MM.1S (cell line): ENCODE results near the gene SP100.

Source experiments
- DNase-seq: peaks from one replicate; pipeline ENCODE4 v3.0.0-alpha.2; 2015
- H2AFZ ChIP-seq: fragments of 300-600 bp; sonication (generic); 2 replicates; pipeline ENCODE4 v1.6.0; 2016; ENCODE audit warnings: antibody characterized with exemption, low read length
- H3F3A ChIP-seq: fragments of 300-600 bp; sonication (generic); 2 replicates; pipeline ENCODE4 v1.6.1; 2016; ENCODE audit warnings: mild to moderate bottlenecking, antibody characterized with exemption, low read length, moderate library complexity, mixed read lengths; ENCODE audit not compliant: insufficient read depth
- H3K27ac ChIP-seq: fragments of 300-600 bp; sonication (generic); 2 replicates; pipeline ENCODE4 v1.5.1; 2016; ENCODE audit warnings: mild to moderate bottlenecking, low read length
- H3K27me3 ChIP-seq: fragments of 300-600 bp; sonication (generic); replicated peaks from 2 replicates; pipeline ENCODE4 v1.6.0; 2016; ENCODE audit warnings: low read length; ENCODE audit not compliant: insufficient read depth
- H3K36me3 ChIP-seq: fragments of 300-600 bp; sonication (generic); replicated peaks from 2 replicates; pipeline ENCODE4 v1.6.1; 2016; ENCODE audit warnings: mild to moderate bottlenecking, low read length, mixed read lengths; ENCODE audit not compliant: insufficient read depth
- H3K4me1 ChIP-seq: fragments of 300-600 bp; sonication (generic); 2 replicates; pipeline ENCODE4 v1.6.1; 2016; ENCODE audit warnings: low read length, mixed read lengths
- H3K4me2 ChIP-seq: fragments of 300-600 bp; sonication (generic); 2 replicates; pipeline ENCODE4 v1.6.0; 2016; ENCODE audit warnings: low read depth, low read length
- H3K4me3 ChIP-seq: fragments of 300-600 bp; sonication (generic); 2 replicates; pipeline ENCODE4 v1.5.1; 2016; ENCODE audit warnings: low read length, mixed read lengths
- H3K79me2 ChIP-seq: fragments of 300-600 bp; sonication (generic); 2 replicates; pipeline ENCODE4 v1.6.1; 2016; ENCODE audit warnings: mixed run types, low read length, mixed read lengths
- H3K9ac ChIP-seq: fragments of 300-600 bp; sonication (generic); 2 replicates; pipeline ENCODE4 v1.6.1; 2016; ENCODE audit warnings: low read length, mixed read lengths
- H3K9me2 ChIP-seq: fragments of 300-600 bp; sonication (generic); replicated peaks from 2 replicates; pipeline ENCODE4 v1.6.1; 2016; ENCODE audit warnings: mild to moderate bottlenecking, low read length, mixed read lengths; ENCODE audit not compliant: insufficient read depth
- H3K9me3 ChIP-seq: fragments of 300-600 bp; sonication (generic); replicated peaks from 2 replicates; pipeline ENCODE4 v1.6.1; 2016; ENCODE audit warnings: mild to moderate bottlenecking, low read length, mixed read lengths; ENCODE audit not compliant: insufficient read depth
- H4K20me1 ChIP-seq: fragments of 300-600 bp; sonication (generic); 2 replicates; pipeline ENCODE4 v1.6.1; 2016; ENCODE audit warnings: mild to moderate bottlenecking, low read length, moderate library complexity, mixed read lengths; ENCODE audit not compliant: insufficient read depth
- EZH2 ChIP-seq: fragments of 300-600 bp; sonication (generic); optimal IDR thresholded peaks from 2 replicates; pipeline ENCODE3; 2017; ENCODE audit warnings: low read depth, mild to moderate bottlenecking, antibody characterized with exemption, low read length, mixed read lengths
- EZH2phosphoT487 ChIP-seq: fragments of 300-600 bp; sonication (generic); IDR thresholded peaks from 2 replicates; pipeline ENCODE4 v1.6.1; 2018; ENCODE audit warnings: antibody characterized with exemption, low read length
- TF ChIP-seq, protein P1 (sequence below): fragments of 300-600 bp; sonication (generic); IDR thresholded peaks from 2 replicates; pipeline ENCODE4 v1.5.1; 2016; ENCODE audit warnings: antibody characterized with exemption, low read length, mixed read lengths

Gene SP100

DNA sequence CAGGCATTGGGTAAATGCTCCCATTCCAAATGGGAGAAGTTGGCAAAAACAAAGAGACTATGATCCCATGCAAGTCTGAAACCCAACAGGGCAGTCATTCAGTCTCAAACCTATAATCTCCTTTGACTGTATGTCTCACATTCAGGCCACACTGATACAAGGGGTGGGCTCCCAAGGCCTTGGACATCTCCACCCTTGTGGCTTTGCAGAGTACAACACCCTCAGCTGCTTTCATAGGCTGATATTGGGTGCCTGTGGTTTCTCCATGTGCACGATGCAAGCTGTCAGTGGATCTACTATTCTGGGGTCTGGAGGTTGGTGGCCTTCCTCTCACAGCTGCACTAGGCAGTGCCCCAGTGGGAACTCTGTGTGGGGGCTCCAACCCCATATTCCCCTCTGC lies 155.0 kb downstream of the SP100 start:
- Histone ChIP-seq H3K9ac (no peak overlapping the region), H3K36me3 (no peaks in the 10 kb centered on the region), H3K27ac (no peak overlapping the region)

DNA sequence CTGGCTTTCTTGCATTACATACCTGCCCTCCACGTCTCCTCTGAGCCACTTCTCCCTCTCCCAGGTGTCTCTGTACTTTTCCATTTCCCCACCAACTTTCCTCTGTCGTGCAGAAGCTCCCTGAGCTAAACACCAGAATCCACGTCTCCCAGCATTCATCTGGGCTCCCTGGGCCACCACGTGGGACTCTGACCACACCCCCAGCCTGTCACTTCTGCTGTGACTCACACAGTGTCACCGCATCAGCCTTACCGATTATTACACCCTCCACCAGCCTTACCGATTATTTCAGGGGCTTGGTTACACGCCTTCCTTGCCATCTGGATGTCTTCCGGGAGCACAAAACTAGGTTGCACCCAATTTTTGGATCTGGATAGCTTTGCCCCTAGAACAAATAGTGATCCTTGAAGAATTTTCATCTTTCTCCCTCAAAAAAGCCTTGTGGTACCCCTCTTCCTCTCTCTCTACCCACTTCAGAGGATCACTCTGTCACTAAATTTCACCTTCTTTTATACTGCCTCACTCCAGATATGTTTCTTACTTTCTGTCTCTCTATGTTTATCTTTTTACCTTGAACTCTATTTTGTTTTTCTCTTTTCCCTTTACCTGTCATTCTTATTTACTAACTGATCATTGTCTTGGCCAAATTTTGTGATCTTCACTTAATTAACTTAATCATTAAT lies 159.8 kb downstream of the SP100 start:
- Histone ChIP-seq H2AFZ (no peak overlapping the region), H4K20me1 (no peaks in the 10 kb centered on the region), H3F3A (no peaks in the 10 kb centered on the region), H3K36me3 (no peaks in the 10 kb centered on the region), H3K9me3 (no peaks in the 10 kb centered on the region), H3K9me2 (no peaks in the 10 kb centered on the region), H3K9ac (no peak overlapping the region), H3K4me3 (no peak overlapping the region), H3K79me2 (no peaks in the 10 kb centered on the region), H3K4me2 (no peak overlapping the region), H3K27me3 (no peaks in the 10 kb centered on the region), H3K4me1 (no peaks in the 10 kb centered on the region), H3K27ac (no peak overlapping the region)
- TF ChIP-seq EZH2 = no peak
- DNase-seq = no peak

More for the DNA sequence above, 155.0 kb downstream of the SP100 start:
- no peak for DNase-seq
- H3K27me3 ChIP-seq = no peaks in the 10 kb centered on the region
- no peak overlapping the region for H3K4me3 ChIP-seq
- H3F3A ChIP-seq = no peaks in the 10 kb centered on the region
- H3K79me2 ChIP-seq = no peaks in the 10 kb centered on the region
- no peaks in the 10 kb centered on the region for H4K20me1 ChIP-seq
- no peak overlapping the region for H3K4me2 ChIP-seq
- H3K4me1 ChIP-seq = no peaks in the 10 kb centered on the region
- H3K9me2 ChIP-seq = no peaks in the 10 kb centered on the region
- H2AFZ ChIP-seq = no peak overlapping the region
- TF ChIP-seq, protein P1, sequence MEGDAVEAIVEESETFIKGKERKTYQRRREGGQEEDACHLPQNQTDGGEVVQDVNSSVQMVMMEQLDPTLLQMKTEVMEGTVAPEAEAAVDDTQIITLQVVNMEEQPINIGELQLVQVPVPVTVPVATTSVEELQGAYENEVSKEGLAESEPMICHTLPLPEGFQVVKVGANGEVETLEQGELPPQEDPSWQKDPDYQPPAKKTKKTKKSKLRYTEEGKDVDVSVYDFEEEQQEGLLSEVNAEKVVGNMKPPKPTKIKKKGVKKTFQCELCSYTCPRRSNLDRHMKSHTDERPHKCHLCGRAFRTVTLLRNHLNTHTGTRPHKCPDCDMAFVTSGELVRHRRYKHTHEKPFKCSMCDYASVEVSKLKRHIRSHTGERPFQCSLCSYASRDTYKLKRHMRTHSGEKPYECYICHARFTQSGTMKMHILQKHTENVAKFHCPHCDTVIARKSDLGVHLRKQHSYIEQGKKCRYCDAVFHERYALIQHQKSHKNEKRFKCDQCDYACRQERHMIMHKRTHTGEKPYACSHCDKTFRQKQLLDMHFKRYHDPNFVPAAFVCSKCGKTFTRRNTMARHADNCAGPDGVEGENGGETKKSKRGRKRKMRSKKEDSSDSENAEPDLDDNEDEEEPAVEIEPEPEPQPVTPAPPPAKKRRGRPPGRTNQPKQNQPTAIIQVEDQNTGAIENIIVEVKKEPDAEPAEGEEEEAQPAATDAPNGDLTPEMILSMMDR = no peak
- no peak for TF ChIP-seq EZH2
- TF ChIP-seq EZH2phosphoT487 = no peak
- H3K9me3 ChIP-seq = no peaks in the 10 kb centered on the region

DNA sequence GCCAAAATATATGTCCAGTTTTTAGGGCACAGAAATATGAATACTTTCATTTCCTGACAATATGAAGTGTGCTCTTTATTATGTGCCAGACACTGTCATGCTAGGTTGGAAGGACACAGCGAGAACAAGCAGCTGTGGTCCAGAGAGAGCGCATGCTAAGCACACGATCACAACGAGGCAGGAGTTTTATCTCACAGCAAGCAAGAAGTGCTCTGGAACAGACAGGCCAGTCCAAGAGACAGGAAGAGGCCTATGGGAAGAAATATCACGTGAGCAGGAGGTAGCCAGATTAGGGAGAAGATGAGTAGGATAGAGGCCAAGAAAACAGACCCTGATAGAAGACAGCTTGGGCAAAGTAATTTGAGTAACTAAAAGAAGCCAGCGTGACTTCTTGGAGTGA lies 161.1 kb downstream of the SP100 start:
- Histone ChIP-seq H2AFZ (no peak overlapping the region), H3K9me2 (no peaks in the 10 kb centered on the region), H3K79me2 (no peaks in the 10 kb centered on the region), H3K27me3 (no peaks in the 10 kb centered on the region), H3K27ac (no peak overlapping the region), H3K4me2 (no peak overlapping the region), H4K20me1 (no peaks in the 10 kb centered on the region), H3K4me1 (no peaks in the 10 kb centered on the region), H3K4me3 (no peak overlapping the region), H3F3A (no peaks in the 10 kb centered on the region), H3K9me3 (no peaks in the 10 kb centered on the region), H3K36me3 (no peaks in the 10 kb centered on the region), H3K9ac (no peak overlapping the region)
- no peak for TF ChIP-seq EZH2phosphoT487
- TF ChIP-seq, protein P1 = no peak
- TF ChIP-seq EZH2 = no peak
- no peak for DNase-seq

DNA sequence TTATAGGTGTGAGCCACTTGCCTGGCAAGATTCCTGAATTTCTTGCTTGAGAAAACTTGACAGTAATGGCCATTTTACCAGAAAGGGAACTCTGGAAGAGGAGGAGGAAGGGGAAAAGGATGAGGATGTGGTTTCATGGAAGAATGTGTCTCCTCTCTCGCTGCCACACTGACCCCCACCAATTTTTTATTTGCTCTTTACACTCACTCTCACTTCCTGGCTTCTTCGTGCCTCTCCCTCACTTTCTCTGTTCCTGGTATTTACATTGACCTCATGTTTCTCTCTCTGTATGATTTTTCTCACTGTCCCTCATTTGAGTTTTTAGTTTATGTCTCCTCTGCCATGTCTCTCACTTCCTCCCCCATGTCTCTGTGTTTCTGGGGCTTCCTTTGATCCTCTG lies 162.1 kb downstream of the SP100 start:
- Histone ChIP-seq H3K4me1 (no peaks in the 10 kb centered on the region), H3F3A (no peaks in the 10 kb centered on the region), H3K4me3 (no peak overlapping the region), H3K27ac (no peak overlapping the region), H3K27me3 (no peaks in the 10 kb centered on the region), H3K36me3 (no peaks in the 10 kb centered on the region), H4K20me1 (no peaks in the 10 kb centered on the region), H3K9me2 (no peaks in the 10 kb centered on the region), H2AFZ (no peak overlapping the region), H3K4me2 (no peak overlapping the region), H3K9me3 (no peaks in the 10 kb centered on the region), H3K9ac (no peak overlapping the region), H3K79me2 (no peaks in the 10 kb centered on the region)
- TF ChIP-seq, protein P1 = no peak
- DNase-seq = no peak
